Immature natural killer cell (primary cell): ENCODE measurements around the gene MICAL1. TPM values are rescaled to one million over a fixed set of nuclear protein-coding genes. Genes with fewer than 3 reads are reported as not detected.

Source experiments
- DNase-seq, 3 donors: peaks; one replicate each; pipeline ENCODE4 v3.0.0; 2022; ENCODE audit warnings: mixed read lengths in 1 of 3
- H3K27ac Mint-ChIP-seq, 6 donors: one replicate each; pipeline ENCODE4 v1.8.0; 2020; ENCODE audit warnings: mixed read lengths in 6 of 6, mild to moderate bottlenecking in 5 of 6, inconsistent platforms in 4 of 6, moderate library complexity in 3 of 6
- H3K27me3 Mint-ChIP-seq, 3 donors: one replicate each; pipeline ENCODE4 v1.8.0; 2020 to 2021; ENCODE audit warnings: low read depth in 3 of 3, mild to moderate bottlenecking in 3 of 3, mixed read lengths in 3 of 3, moderate library complexity in 3 of 3, inconsistent platforms in 1 of 3
- H3K36me3 Mint-ChIP-seq, 3 donors: one replicate each; pipeline ENCODE4 v1.8.0; 2020; ENCODE audit warnings: mixed read lengths in 3 of 3, inconsistent platforms in 2 of 3, mild to moderate bottlenecking in 2 of 3
- H3K4me1 Mint-ChIP-seq, 2 donors: one replicate each; pipeline ENCODE4 v1.8.0; 2020; ENCODE audit warnings: inconsistent platforms in 2 of 2, mild to moderate bottlenecking in 2 of 2, mixed read lengths in 2 of 2, moderate library complexity in 1 of 2
- H3K4me3 Mint-ChIP-seq, 5 donors: one replicate each; pipeline ENCODE4 v1.8.0; 2020; ENCODE audit warnings: mild to moderate bottlenecking in 5 of 5, mixed read lengths in 5 of 5, inconsistent platforms in 3 of 5, moderate library complexity in 3 of 5
- H3K9me3 Mint-ChIP-seq, 6 donors: one replicate each; pipeline ENCODE4 v1.8.0; 2020; ENCODE audit warnings: mild to moderate bottlenecking in 6 of 6, mixed read lengths in 6 of 6, inconsistent platforms in 4 of 6, moderate library complexity in 3 of 6
- polyA plus RNA-seq, 3 donors: library from polyadenylated mRNA; unstranded; fragments of 300-500 nt; fragmentation: Illumina TruSeq; gene quantifications; one replicate each; pipeline ENCODE4 v1.2.3, GENCODE V29; 2021

Gene MICAL1
- polyA plus RNA-seq, 3 donors from 2014 or later: 7.5 to 13.4 (median 9.5) TPM

DNA sequence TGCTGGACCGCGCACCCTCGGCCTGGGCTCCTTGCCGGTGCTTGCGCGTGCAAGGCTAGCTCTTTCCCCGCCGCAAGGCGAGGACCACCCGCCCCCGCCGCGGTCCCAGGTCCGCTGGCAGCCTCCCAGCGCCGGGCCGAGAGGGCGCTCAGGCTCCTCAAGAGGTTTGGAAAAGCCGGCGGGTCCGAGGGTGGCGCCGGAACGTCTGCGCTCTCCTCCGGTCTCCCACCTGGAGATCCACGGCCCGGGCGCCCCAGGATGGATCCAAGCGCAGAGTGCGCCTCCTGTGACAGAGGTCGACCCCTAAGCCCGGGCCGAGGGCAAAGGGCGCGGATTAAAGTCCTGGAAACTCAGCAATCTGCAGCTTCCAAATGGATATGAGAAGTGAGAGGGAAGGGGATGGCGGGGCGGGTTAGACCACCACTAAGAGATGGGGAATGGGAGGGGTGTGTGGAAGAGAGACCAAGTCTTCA is 575 bp upstream of the MICAL1 start:
- Mint-ChIP-seq H3K27ac (peak overlapping the region; percentile 7 to 83 (median 74)), H3K9me3 (no peaks in the 10 kb centered on the region), H3K4me1 (peaks cover 50 to 63% of the 10 kb centered on the region in 2 donors), H3K36me3 (peaks cover 0 to 10% (median 6%) of the 10 kb centered on the region in 3 donors), H3K4me3 (peak overlapping the region; percentile 42 to 99 (median 71)), H3K27me3 (peaks cover 13 to 24% (median 15%) of the 10 kb centered on the region in 3 donors)
- no peak for DNase-seq

DNA sequence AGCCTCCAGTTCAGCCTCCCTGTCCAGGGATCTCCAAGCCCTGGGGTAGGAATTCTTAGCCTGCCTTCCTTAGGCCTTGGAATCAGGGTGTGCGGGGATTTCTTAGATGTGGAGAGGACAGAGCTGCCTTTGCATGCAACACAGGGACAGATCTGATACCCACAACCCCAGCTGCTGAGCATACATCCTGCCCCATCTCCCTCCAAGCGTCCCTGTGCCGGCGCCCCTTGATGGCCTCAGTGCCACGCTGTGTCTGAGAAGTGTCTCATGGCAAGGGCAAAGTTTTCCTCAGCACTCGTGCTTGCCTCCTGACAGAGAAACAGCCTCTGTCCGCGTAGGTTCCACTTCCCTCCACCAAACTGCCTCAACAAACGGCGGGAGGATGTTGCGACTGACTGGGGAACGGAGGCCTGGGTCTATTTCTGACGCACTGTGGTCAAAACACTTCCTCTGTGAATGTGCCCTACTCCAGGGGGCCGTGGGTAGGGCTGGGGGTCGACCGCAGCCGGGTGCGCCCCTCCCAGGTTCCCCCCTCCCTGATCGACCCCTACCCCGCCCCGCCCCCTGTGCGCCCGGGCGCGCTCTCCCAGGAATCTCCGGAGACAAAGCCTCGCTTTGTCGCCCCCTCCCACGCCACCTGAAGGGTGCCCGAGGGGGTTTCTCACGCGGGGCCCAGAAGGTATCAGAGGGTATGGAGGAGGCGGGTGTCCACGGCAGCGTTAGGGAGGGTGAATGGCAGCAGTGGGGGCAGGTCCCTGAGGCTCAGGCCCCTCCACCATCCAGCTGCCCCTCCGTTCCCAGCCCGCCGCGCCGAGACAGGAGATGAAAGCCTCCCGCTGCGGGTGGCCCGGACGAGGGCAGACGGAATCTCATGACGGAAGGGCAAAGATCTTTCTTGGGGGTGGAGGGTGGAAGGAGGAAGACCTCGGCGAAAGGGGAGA is 806 bp downstream of the MICAL1 start:
- H3K4me1 Mint-ChIP-seq: peaks cover 62 to 74% of the 10 kb centered on the region in 2 donors
- no peaks in the 10 kb centered on the region for H3K9me3 Mint-ChIP-seq
- H3K27me3 Mint-ChIP-seq: peaks cover 15 to 24% (median 15%) of the 10 kb centered on the region in 3 donors
- peak; percentile 88 to 90 (median 89) for DNase-seq
- peaks cover 4 to 10% (median 8%) of the 10 kb centered on the region in 3 donors for H3K36me3 Mint-ChIP-seq
- peak overlapping the region; percentile 96 to 99 (median 97) for H3K4me3 Mint-ChIP-seq
- H3K27ac Mint-ChIP-seq: peak overlapping the region; percentile 94 to 100 (median 97)

DNA sequence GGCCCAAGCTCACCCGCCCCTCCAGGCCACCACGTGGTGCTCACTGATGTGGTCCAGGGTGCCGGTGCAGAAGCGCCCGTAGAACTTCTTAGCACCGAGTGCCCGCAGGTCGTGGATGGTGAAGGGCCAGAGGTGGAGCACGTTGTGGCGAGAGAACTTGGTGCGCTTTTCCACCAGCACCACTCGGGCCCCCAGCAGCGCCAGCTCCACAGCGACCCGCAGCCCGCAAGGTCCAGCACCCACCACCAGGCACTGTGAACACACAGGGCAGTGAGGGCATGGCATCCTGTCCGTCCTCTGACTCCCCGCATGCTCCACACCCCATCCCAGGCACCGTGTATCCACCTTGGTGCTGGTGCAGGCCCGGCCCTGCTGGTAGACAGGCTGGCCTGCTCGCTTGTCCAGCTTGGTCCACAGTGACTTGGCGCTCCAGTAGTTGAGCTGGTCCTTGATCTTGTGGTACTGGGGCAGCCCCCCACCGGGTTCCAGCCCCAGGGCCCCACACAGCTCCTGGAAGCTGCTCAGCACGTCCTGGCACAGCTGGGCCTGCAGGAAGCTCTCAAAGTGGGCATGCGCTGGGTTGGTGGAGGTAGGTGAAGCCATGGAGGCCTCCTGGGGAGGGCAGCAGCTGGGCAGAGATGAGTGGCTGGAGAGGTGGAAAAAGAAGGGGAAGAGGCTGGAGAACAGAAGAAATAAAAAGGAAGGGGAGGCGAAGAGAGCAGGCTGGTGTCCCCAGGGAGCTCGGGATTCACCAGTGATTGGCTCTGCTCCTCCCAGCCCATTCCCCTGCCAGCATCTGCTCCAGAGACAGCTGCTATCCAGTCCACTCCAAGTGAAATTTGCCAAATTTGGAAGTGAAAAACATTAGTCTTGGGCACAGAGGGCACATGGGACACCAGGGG is 1.7 kb downstream of the MICAL1 start:
- Mint-ChIP-seq H3K4me1 (peaks cover 61 to 70% of the 10 kb centered on the region in 2 donors), H3K9me3 (no peaks in the 10 kb centered on the region), H3K36me3 (peaks cover 4 to 10% (median 5%) of the 10 kb centered on the region in 3 donors), H3K27me3 (peaks cover 12 to 24% (median 16%) of the 10 kb centered on the region in 3 donors), H3K4me3 (peak overlapping the region; percentile 96 to 99 (median 97)), H3K27ac (peak overlapping the region; percentile 94 to 100 (median 96))
- DNase-seq: no peak

DNA sequence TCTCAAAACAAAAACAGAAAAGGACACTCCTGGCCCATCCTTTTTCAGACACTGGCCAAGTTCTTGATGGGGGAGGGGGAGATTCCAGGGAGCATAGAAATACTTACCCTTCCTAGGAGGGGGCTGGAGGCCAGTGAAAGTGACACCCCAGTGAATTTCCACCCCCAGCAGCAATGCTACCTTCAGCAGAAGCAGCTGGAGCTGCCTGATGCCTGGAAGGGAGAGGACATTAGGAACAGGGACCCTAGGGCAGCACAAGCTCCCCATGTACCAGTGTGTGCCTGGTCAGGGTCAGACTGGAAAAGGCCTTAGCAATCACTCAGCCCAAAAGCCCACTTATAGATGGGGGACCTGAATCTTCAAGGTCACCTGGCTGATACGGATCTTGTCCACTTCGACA is 2.4 kb downstream of the MICAL1 start:
- peaks cover 59 to 70% of the 10 kb centered on the region in 2 donors for H3K4me1 Mint-ChIP-seq

DNA sequence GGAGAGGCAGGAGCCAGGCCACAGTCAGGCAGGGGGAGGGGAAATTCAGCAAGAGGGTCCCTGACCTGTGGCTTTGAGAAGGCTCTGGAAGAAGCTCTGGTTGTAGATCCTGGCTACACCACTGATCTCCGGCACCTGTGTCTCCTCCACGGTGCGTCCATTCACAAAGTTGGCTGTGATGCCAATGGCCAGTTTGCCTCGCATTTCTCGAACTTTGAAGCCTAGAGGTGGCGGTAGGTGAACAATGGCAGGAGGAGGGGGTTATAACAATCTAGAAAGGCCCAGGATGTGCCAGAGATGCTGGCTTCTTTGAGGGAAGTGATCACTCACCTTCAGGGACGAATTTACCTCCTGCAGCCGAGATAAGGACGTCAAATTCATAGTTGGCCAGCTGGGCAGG is 3.4 kb downstream of the MICAL1 start:
- H3K36me3 Mint-ChIP-seq: peaks cover 4 to 10% (median 4%) of the 10 kb centered on the region in 3 donors
- H3K27me3 Mint-ChIP-seq: peaks cover 13 to 24% (median 13%) of the 10 kb centered on the region in 3 donors
- no peaks in the 10 kb centered on the region for H3K9me3 Mint-ChIP-seq
- DNase-seq: no peak
- H3K27ac Mint-ChIP-seq: peak overlapping the region in 5 of 6 donors; percentile 49 to 63 (median 55)
- H3K4me3 Mint-ChIP-seq: peak overlapping the region in 2 of 5 donors; percentile 18 to 25
- peaks cover 51 to 63% of the 10 kb centered on the region in 2 donors for H3K4me1 Mint-ChIP-seq

More for the DNA sequence above, 2.4 kb downstream of the MICAL1 start:
- H3K36me3 Mint-ChIP-seq: peaks cover 4 to 10% (median 4%) of the 10 kb centered on the region in 3 donors
- peak overlapping the region; percentile 63 to 98 (median 94) for H3K27ac Mint-ChIP-seq
- no peaks in the 10 kb centered on the region for H3K9me3 Mint-ChIP-seq
- H3K27me3 Mint-ChIP-seq: peaks cover 12 to 24% (median 16%) of the 10 kb centered on the region in 3 donors
- peak overlapping the region; percentile 13 to 97 (median 96) for H3K4me3 Mint-ChIP-seq
- DNase-seq: no peak

GRCh38 chr6:109451376-109451775 is 4.2 kb downstream of the MICAL1 start:
- no peak overlapping the region for H3K4me3 Mint-ChIP-seq
- no peak for DNase-seq
- peak overlapping the region in 3 of 6 donors; percentile 46 to 62 (median 51) for H3K27ac Mint-ChIP-seq
- no peaks in the 10 kb centered on the region for H3K9me3 Mint-ChIP-seq
- H3K36me3 Mint-ChIP-seq: peaks cover 4 to 13% (median 6%) of the 10 kb centered on the region in 3 donors
- H3K4me1 Mint-ChIP-seq: peaks cover 47 to 60% of the 10 kb centered on the region in 2 donors
- peaks cover 11 to 17% (median 15%) of the 10 kb centered on the region in 3 donors for H3K27me3 Mint-ChIP-seq

DNA sequence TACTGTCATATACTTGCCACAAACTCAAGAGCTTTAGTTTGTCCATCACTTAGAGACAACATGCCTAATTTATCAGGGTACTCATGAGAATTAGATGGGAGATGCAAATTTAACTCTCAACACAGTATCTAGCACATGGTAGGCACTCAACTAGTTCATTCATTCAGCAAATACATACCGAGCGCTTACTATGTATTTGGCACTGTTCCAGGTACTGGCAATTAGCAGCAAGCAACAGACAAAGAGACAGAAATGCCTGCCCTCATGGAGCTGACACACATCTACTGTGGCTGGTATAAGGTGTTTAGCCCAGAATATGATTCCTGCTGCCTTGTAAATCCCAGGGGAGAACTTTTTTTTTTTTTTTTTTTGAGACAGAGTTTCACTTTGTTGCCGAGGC is 4.8 kb downstream of the MICAL1 start:
- H3K27ac Mint-ChIP-seq: peak overlapping the region in 4 of 6 donors; percentile 5 to 54 (median 22)
- H3K9me3 Mint-ChIP-seq: no peaks in the 10 kb centered on the region
- H3K4me1 Mint-ChIP-seq: peaks cover 49 to 62% of the 10 kb centered on the region in 2 donors
- peaks cover 4 to 15% (median 7%) of the 10 kb centered on the region in 3 donors for H3K36me3 Mint-ChIP-seq
- peaks cover 11 to 17% (median 15%) of the 10 kb centered on the region in 3 donors for H3K27me3 Mint-ChIP-seq
- H3K4me3 Mint-ChIP-seq: no peak overlapping the region
- no peak for DNase-seq

DNA sequence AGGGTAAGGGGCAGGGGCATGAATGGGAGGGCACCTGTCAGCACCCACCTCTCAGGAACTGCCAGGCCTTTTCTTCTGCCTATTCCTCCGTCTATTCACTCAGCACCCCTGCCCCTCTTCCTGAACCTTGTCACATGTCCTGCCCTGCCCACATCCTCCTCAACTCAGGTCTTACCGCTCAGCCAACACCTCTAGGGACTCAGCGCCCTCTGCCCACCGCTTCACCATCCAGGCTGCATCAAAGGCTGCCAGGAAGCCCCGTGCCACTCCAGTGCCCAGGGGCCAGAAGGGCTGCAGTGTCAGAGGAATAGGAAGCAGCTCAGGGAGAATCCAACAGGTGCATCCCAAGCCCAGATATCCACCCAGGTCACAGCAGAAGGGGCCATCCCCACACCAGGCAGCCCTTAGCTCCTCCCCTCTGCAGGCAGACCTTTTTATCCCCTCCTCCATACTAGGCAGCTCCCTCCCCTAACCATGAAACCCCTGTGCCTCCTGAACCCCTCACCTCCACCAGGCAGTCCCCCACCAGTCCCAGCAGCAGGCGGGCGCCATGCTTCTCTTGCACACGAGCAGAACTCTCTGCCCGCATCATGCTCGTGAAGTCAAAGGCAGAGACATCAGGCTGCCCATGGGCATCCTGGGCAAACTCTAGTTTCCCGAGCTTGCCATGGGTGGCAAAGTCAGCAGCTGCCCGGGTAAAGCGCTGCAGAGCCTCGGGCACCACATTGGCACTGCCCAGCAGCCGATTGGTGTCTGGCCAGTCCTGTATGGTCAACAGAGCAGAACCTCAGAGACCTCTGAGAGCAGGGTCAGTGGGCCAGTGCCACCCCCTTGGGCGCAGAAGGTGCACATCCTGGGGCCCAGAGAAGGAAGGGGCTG is 5.5 kb downstream of the MICAL1 start:
- no peaks in the 10 kb centered on the region for H3K9me3 Mint-ChIP-seq
- H3K27me3 Mint-ChIP-seq: peaks cover 8 to 13% (median 11%) of the 10 kb centered on the region in 3 donors
- peak; percentile 61 to 65 (median 63) for DNase-seq
- peaks cover 7 to 19% (median 9%) of the 10 kb centered on the region in 3 donors for H3K36me3 Mint-ChIP-seq
- H3K4me1 Mint-ChIP-seq: peaks cover 49 to 62% of the 10 kb centered on the region in 2 donors
- peak overlapping the region in 5 of 6 donors; percentile 48 to 87 (median 80) for H3K27ac Mint-ChIP-seq
- H3K4me3 Mint-ChIP-seq: peak overlapping the region; percentile 27 to 60 (median 49)

GRCh38 chr6:109449064-109449794 is 6.3 kb downstream of the MICAL1 start:
- H3K9me3 Mint-ChIP-seq: no peaks in the 10 kb centered on the region
- DNase-seq: no peak
- peaks cover 3 to 7% (median 5%) of the 10 kb centered on the region in 3 donors for H3K27me3 Mint-ChIP-seq
- H3K4me1 Mint-ChIP-seq: peaks cover 44 to 56% of the 10 kb centered on the region in 2 donors
- peaks cover 9 to 21% (median 10%) of the 10 kb centered on the region in 3 donors for H3K36me3 Mint-ChIP-seq
- H3K4me3 Mint-ChIP-seq: peak overlapping the region in 3 of 5 donors; percentile 9 to 49 (median 47)
- H3K27ac Mint-ChIP-seq: peak overlapping the region in 4 of 6 donors; percentile 61 to 87 (median 81)

- peaks cover 38 to 50% of the 10 kb centered on the region in 2 donors for H3K4me1 Mint-ChIP-seq
- H3K4me3 Mint-ChIP-seq: peak overlapping the region in 1 of 5 donors; percentile 1
- peaks cover 9 to 22% (median 10%) of the 10 kb centered on the region in 3 donors for H3K36me3 Mint-ChIP-seq
These were observed 7.0 kb downstream of the MICAL1 start for GRCh38 chr6:109448615-109449014.

GRCh38 chr6:109447878-109448555 is 7.6 kb downstream of the MICAL1 start:
- H3K27me3 Mint-ChIP-seq: peaks cover 0 to 5% (median 3%) of the 10 kb centered on the region in 3 donors
- H3K36me3 Mint-ChIP-seq: peaks cover 9 to 22% (median 10%) of the 10 kb centered on the region in 3 donors
- H3K9me3 Mint-ChIP-seq: no peaks in the 10 kb centered on the region
- H3K27ac Mint-ChIP-seq: peak overlapping the region in 5 of 6 donors; percentile 40 to 88 (median 74)
- peak overlapping the region in 1 of 5 donors; percentile 1 for H3K4me3 Mint-ChIP-seq
- peaks cover 32 to 51% of the 10 kb centered on the region in 2 donors for H3K4me1 Mint-ChIP-seq
- no peak for DNase-seq

More at GRCh38 chr6:109448615-109449014, 7.0 kb downstream of the MICAL1 start:
- peak overlapping the region in 5 of 6 donors; percentile 72 to 88 (median 74) for H3K27ac Mint-ChIP-seq
- DNase-seq: no peak
- no peaks in the 10 kb centered on the region for H3K9me3 Mint-ChIP-seq
- H3K27me3 Mint-ChIP-seq: peaks cover 3 to 5% (median 3%) of the 10 kb centered on the region in 3 donors
